Epithelial cell of esophagus (primary cell): Measurements from ENCODE around the gene NOX4.
"Not testable (repeated sequence)": the region's sequence is repeated elsewhere in the genome, so short reads cannot be mapped to it uniquely, and the experiment has no call there.

Experiments
- DNase-seq: peaks from one replicate; pipeline ENCODE4 v3.0.0; 2010; ENCODE audit warnings: low read depth
- H3K4me3 ChIP-seq: 2 replicates; pipeline ENCODE4 v1.5.1; 2011; ENCODE audit warnings: mild to moderate bottlenecking, low read length, control low read depth
- TF ChIP-seq, protein P1 (sequence below): IDR thresholded peaks from 2 replicates; pipeline ENCODE4 v1.5.1; 2011; ENCODE audit warnings: low read depth, mild to moderate bottlenecking, low read length, control low read depth, inconsistent platforms; ENCODE audit not compliant: insufficient read depth; ENCODE audit errors: missing control alignments

The NOX4 gene

GRCh38 chr11:89303029-89303428, 188.1 kb downstream of the NOX4 start:
- not testable (repeated sequence) for H3K4me3 ChIP-seq
- DNase-seq, result peak; percentile 3

DNA sequence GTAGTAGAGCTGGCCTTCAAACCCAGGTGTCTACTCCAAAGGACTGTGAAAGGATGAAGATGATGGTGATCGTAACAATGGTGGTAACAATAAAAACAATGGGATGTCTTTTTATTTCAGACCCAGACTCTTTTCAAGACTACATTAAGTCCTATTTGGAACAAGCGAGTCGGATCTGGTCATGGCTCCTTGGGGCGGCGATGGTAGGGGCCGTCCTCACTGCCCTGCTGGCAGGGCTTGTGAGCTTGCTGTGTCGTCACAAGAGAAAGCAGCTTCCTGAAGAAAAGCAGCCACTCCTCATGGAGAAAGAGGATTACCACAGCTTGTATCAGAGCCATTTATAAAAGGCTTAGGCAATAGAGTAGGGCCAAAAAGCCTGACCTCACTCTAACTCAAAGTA, 196.2 kb downstream of the NOX4 start:
- not testable (repeated sequence) for H3K4me3 ChIP-seq, DNase-seq

- no peak overlapping the region for H3K4me3 ChIP-seq
- TF ChIP-seq, protein P1, sequence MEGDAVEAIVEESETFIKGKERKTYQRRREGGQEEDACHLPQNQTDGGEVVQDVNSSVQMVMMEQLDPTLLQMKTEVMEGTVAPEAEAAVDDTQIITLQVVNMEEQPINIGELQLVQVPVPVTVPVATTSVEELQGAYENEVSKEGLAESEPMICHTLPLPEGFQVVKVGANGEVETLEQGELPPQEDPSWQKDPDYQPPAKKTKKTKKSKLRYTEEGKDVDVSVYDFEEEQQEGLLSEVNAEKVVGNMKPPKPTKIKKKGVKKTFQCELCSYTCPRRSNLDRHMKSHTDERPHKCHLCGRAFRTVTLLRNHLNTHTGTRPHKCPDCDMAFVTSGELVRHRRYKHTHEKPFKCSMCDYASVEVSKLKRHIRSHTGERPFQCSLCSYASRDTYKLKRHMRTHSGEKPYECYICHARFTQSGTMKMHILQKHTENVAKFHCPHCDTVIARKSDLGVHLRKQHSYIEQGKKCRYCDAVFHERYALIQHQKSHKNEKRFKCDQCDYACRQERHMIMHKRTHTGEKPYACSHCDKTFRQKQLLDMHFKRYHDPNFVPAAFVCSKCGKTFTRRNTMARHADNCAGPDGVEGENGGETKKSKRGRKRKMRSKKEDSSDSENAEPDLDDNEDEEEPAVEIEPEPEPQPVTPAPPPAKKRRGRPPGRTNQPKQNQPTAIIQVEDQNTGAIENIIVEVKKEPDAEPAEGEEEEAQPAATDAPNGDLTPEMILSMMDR, result no peak
- peak; percentile 4 for DNase-seq
Measured at GRCh38 chr11:89293965-89294679, 197.1 kb downstream of the NOX4 start.

DNA sequence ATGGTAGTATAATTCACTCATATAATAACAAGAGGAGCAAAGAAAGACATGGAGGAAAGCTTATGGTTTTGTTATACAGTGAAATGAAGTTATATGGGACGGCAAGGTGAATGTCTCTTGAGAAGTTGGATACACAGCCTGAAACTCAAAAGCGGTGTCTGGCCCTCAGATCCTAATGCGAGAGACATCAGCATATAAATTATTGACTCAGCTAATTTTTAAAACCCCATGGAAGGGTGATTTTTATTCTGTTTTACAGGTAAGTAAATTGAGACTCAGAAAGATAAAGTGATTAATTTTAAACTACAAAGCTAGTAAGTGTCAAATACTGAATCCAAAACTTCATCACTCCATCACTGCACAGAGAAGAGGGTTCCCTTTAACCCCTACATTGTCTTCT, 203.2 kb downstream of the NOX4 start:
- not testable (repeated sequence) for H3K4me3 ChIP-seq

GRCh38 chr11:89286601-89287000, 204.6 kb downstream of the NOX4 start:
- H3K4me3 ChIP-seq, DNase-seq: not testable (repeated sequence)

More for the DNA sequence above, 203.2 kb downstream of the NOX4 start:
- DNase-seq, result not testable (repeated sequence)

DNA sequence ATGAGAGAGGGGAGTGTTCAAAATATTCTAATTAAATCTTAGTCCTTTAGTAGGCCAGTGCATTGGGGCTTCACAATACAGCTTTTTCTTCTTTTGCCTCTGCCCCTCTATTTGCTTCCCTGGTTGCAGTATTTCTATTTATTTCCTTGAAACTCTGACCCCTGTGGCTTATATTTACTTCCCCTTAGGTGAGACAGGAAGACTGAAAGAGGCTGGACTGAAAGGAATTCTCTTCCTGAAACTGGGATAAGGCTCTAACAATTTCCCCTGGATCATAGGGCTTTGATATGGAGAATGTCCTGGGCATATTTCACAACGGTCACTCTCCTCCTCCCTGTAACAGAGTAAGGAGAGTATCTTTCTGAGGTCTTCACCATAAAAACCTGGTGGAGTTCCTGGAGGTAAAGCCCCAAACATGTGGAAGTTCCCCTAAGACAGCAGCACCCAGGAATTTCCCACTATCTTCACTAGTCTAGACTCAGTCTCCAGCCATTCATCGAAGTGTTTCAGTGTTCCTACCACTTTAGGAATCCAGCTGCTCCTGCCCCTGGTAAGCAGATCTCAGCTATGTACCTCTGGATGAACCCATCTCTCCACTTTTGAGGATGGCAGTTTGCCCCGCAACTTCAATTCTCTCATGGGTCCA, 210.0 kb downstream of the NOX4 start:
- H3K4me3 ChIP-seq, DNase-seq: not testable (repeated sequence)

DNA sequence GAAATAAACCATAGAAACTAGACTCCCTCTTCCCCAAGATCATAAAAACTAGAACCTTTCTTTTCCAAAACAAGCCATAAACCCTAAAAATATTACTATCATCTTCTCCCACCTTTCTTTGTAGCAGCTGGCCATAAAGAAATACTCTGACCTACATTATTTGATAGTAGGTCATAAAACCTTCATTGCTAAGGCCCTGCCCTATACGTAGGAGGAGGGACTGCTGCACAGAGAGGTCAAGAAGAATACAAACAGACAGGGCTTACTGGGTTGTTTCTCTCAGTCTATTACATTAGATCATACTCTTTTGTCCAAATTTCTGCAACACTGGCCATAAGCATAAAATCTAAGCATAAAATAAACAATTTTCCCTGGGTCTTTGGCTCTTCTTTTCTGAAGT, 212.0 kb downstream of the NOX4 start:
- TF ChIP-seq, protein P1, result no peak
- DNase-seq, result no peak

GRCh38 chr11:89275966-89276365, 215.2 kb downstream of the NOX4 start:
- no peak overlapping the region for H3K4me3 ChIP-seq
- TF ChIP-seq, protein P1, result no peak
- DNase-seq, result no peak

More for the DNA sequence above, 212.0 kb downstream of the NOX4 start:
- H3K4me3 ChIP-seq, result no peak overlapping the region
